GM19099 (cell line): Measurements from ENCODE around the gene IL17B.

Experiments used
- POLR2A ChIP-seq: IDR thresholded peaks from 3 replicates; pipeline ENCODE4 v1.6.1; 2011; ENCODE audit warnings: low read depth; ENCODE audit not compliant: insufficient read length; ENCODE audit errors: extremely low read depth

IL17B gene

GRCh38 chr5:149338364-149338763 lies 40.7 kb downstream of the IL17B start:
- TF ChIP-seq POLR2A, result no peak

- TF ChIP-seq POLR2A, result no peak
Observed at GRCh38 chr5:149337736-149338135, 41.4 kb downstream of the IL17B start.

DNA sequence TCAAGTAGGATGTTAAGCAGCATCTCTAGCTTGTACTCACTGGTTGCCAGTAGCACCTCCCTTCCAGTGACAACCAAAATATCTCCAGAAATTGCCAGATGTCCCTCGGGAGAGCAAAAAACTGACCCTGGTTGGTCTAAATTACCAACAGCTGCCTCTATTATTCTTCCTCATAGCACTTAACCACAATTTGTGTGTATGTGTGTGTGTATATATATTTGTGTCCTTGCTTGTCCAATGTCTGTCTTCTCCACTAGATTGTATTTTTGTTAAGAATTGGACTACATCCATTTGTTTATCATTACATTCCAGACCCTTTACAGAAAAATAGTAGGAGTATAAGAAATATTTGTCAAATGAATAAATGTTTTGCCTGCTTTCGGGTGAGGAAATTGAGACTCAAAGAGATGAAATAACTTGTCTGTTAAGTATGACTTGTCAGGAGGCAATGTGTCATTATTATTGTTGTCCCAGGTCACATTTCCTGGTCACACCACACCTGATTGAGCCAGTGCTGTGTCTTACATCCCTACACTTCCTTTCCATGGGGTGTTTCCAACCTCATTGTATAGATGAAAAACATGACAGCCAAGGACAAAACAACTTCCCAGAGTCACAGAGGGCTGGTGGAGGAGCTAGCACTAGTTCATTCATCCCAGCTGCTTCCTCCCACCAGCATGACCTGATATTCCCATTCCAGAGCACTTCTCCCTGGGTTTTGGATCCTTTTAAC lies 45.2 kb downstream of the IL17B start:
- no peak for TF ChIP-seq POLR2A

DNA sequence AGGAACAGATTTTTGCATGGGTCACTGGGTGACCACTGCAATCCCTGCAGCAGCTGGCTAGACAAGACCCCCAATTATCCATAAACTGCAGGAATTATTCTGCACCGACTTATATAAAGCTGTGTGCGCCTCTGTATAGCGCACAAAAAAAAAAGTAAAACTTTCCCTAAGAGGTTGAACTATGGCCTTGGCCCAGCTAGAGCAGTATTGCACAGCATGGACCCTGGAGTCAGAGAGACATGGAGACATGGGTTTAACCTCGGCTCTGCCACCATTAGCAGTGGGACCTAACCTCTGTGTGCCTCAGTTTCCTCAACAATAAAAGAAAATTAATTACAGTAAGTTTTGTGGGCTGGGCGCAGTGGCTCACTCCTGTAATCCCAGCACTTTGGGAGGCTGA lies 50.9 kb downstream of the IL17B start:
- TF ChIP-seq POLR2A, result no peak

GRCh38 chr5:149326611-149327010 lies 52.5 kb downstream of the IL17B start:
- no peak for TF ChIP-seq POLR2A

DNA sequence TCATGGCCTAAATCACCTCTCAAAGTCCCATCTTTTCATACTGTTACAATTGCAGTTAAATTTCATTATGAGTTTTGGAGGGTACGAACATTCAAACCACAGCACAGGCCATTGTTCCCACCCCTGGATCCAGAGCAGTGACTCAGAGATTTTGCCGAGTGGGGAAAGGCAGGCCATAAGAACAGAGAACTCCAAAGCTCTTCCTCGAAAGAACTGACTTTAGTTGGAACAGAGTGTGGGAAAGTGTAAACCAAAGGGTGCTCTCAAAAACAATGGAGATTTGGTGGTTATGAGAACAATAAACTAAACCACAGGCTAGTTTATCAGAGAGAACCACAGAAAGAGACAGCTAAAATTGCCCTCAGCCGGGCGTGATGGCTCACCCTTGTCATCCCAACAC lies 53.2 kb downstream of the IL17B start:
- no peak for TF ChIP-seq POLR2A

- no peak for TF ChIP-seq POLR2A
Observed at GRCh38 chr5:149325166-149325735, 53.8 kb downstream of the IL17B start.

- no peak for TF ChIP-seq POLR2A
Observed at GRCh38 chr5:149324641-149325040, 54.5 kb downstream of the IL17B start.
